Thoracic aorta (tissue), 2 donors: ENCODE results near the gene PROC. TPM values are rescaled to one million over a fixed set of nuclear protein-coding genes. Genes with fewer than 3 reads are reported as not detected.

Experiments used
- ATAC-seq: fragments of 150-250 bp; one replicate; pipeline ENCODE4 v1.8.0; 2017; ENCODE audit warnings: low read depth; ENCODE audit not compliant: insufficient number of reproducible peaks, low FRiP score
- DNase-seq: peaks from one replicate; pipeline ENCODE4 v3.0.0-alpha.2; 2020; ENCODE audit warnings: low spot score
- H3K27ac ChIP-seq, 2 donors: fragments of 200-600 bp; sonication (generic); 1 replicate in 1 of 2; 2 replicates in 1 of 2; pipeline ENCODE4 v1.5.1; 2016; ENCODE audit warnings: mild to moderate bottlenecking in 2 of 2, moderate library complexity in 2 of 2
- H3K27me3 ChIP-seq: fragments of 200-600 bp; sonication (generic); replicated peaks from 2 replicates; pipeline ENCODE4 v1.6.0; 2016; ENCODE audit warnings: mild to moderate bottlenecking; ENCODE audit not compliant: insufficient read depth
- H3K36me3 ChIP-seq: fragments of 200-600 bp; sonication (generic); one replicate; pipeline ENCODE4 v1.5.1; 2016
- H3K4me1 ChIP-seq, 2 donors: fragments of 200-600 bp; sonication (generic); 1 replicate in 1 of 2; 2 replicates in 1 of 2; pipeline versions ENCODE4 v1.5.1 to v1.6.0; 2016; ENCODE audit warnings: low read depth in 2 of 2, mild to moderate bottlenecking in 1 of 2; ENCODE audit not compliant: control insufficient read depth in 1 of 2
- H3K4me3 ChIP-seq: fragments of 200-600 bp; sonication (generic); 2 replicates; pipeline ENCODE4 v1.5.1; 2016; ENCODE audit warnings: mild to moderate bottlenecking
- H3K9me3 ChIP-seq: fragments of 200-600 bp; sonication (generic); 2 replicates; pipeline ENCODE4 v1.5.1; 2016
- total RNA-seq, 2 donors: library from RNA; depleted of rRNA; stranded (reverse); fragments of >200 nt; gene quantifications; one replicate each; pipeline versions ENCODE4 v1.1.0 to v1.2.3, GENCODE V29; 2016
- TF ChIP-seq, protein P1 (sequence below): fragments of 200-600 bp; sonication (generic); IDR thresholded peaks from one replicate; pipeline ENCODE4 v1.5.1; 2019; ENCODE audit warnings: antibody characterized with exemption

The PROC gene
- total RNA-seq, 2 donors from 2014 or later: not detected

DNA sequence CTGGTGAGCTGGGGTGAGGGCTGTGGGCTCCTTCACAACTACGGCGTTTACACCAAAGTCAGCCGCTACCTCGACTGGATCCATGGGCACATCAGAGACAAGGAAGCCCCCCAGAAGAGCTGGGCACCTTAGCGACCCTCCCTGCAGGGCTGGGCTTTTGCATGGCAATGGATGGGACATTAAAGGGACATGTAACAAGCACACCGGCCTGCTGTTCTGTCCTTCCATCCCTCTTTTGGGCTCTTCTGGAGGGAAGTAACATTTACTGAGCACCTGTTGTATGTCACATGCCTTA, 10.5 kb downstream of the PROC start:
- DNase-seq (no peak), ATAC-seq (no peak)
- no peaks in the 10 kb centered on the region for H3K9me3 ChIP-seq
- no peaks in the 10 kb centered on the region for H3K36me3 ChIP-seq
- no peaks in the 10 kb centered on the region for H3K27me3 ChIP-seq
- H3K4me1 ChIP-seq: peaks cover under 1 to 2% of the 10 kb centered on the region in 2 donors
- no peak overlapping the region for H3K4me3 ChIP-seq
- TF ChIP-seq, protein P1, sequence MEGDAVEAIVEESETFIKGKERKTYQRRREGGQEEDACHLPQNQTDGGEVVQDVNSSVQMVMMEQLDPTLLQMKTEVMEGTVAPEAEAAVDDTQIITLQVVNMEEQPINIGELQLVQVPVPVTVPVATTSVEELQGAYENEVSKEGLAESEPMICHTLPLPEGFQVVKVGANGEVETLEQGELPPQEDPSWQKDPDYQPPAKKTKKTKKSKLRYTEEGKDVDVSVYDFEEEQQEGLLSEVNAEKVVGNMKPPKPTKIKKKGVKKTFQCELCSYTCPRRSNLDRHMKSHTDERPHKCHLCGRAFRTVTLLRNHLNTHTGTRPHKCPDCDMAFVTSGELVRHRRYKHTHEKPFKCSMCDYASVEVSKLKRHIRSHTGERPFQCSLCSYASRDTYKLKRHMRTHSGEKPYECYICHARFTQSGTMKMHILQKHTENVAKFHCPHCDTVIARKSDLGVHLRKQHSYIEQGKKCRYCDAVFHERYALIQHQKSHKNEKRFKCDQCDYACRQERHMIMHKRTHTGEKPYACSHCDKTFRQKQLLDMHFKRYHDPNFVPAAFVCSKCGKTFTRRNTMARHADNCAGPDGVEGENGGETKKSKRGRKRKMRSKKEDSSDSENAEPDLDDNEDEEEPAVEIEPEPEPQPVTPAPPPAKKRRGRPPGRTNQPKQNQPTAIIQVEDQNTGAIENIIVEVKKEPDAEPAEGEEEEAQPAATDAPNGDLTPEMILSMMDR: no peak
- H3K27ac ChIP-seq: no peak overlapping the region

DNA sequence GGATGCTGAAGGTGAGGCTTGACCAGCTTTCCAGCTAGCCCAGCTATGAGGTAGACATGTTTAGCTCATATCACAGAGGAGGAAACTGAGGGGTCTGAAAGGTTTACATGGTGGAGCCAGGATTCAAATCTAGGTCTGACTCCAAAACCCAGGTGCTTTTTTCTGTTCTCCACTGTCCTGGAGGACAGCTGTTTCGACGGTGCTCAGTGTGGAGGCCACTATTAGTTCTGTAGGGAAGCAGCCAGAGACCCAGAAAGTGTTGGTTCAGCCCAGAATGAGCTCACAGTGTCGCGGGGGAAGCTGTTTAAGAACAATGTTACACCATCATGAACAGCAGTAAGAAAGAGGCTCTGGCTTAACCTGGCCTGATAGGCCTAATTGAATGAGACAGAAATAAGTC, 11.1 kb downstream of the PROC start:
- no peak for ATAC-seq

DNA sequence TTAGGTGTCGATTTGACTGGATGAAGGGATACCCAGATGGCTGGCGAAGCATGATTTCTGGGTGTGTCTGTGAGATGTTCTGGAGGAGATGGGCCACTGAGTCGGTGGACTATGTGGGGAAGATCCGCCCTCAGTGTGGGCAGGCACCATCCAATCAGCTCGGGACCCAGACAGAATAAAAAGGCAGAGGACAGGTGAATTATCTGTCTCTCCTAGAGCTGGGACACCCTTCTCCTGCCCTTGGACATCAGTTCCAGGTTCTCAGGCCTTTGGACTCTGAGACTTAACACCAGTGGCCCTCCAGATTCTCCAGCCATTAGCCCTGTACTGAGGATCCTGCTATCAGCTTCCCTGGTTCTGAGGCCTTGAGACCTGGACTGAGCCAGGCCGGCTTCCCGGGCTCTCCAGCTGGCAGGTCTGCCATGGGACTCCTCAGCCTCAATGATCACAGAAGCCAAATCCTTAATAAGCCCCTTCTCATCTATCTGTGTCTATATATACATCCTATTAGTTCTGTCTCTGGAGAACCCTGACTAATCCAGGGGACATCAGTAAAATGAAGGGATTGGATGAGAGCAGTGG, 11.7 kb downstream of the PROC start:
- no peak for DNase-seq
- TF ChIP-seq, protein P1: no peak
- H3K27me3 ChIP-seq: no peaks in the 10 kb centered on the region

More for the DNA sequence above, 11.1 kb downstream of the PROC start:
- Histone ChIP-seq H3K9me3 (no peaks in the 10 kb centered on the region), H3K4me3 (no peak overlapping the region), H3K27ac (no peak overlapping the region), H3K36me3 (no peaks in the 10 kb centered on the region), H3K4me1 (no peaks in the 10 kb centered on the region), H3K27me3 (no peaks in the 10 kb centered on the region)
- no peak for DNase-seq
- TF ChIP-seq, protein P1: no peak

DNA sequence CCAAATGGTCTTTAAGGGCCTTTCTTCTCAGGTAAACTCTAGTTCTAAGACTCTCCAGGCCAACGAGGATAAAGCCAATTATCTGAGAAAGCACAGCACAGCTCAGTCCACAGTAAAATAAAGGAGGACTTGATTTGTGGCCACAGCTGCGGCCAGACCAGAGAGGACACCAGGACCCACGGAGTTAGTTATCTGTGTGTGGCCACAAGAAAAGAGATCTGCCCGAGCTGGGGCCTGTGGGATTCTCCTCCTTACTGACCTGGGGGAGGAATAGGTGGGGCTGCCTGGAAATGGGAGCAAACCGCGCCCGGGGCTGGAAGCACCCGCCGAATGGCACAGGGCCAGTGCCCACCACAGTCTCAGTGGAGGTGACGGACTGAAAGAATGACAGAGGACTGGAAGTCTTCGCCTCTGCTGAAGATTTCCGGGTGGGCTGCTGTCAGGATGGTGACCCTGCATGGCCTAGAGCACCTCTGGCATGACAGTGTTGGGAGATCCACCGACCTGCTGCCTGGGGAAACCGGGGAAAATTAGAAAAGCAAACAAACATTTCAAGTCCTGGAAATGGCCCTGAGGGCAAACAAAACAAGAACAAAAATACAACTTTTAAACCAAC, 13.3 kb downstream of the PROC start:
- no peak for ATAC-seq
- Histone ChIP-seq H3K4me3 (no peak overlapping the region), H3K27me3 (no peaks in the 10 kb centered on the region), H3K9me3 (no peaks in the 10 kb centered on the region), H3K36me3 (no peaks in the 10 kb centered on the region), H3K27ac (no peak overlapping the region), H3K4me1 (no peaks in the 10 kb centered on the region)
- TF ChIP-seq, protein P1: no peak
- no peak for DNase-seq

More for the DNA sequence above, 11.7 kb downstream of the PROC start:
- no peaks in the 10 kb centered on the region for H3K4me1 ChIP-seq
- H3K9me3 ChIP-seq: no peaks in the 10 kb centered on the region
- H3K36me3 ChIP-seq: no peaks in the 10 kb centered on the region
- H3K4me3 ChIP-seq: no peak overlapping the region
- no peak for ATAC-seq
- no peak overlapping the region for H3K27ac ChIP-seq

DNA sequence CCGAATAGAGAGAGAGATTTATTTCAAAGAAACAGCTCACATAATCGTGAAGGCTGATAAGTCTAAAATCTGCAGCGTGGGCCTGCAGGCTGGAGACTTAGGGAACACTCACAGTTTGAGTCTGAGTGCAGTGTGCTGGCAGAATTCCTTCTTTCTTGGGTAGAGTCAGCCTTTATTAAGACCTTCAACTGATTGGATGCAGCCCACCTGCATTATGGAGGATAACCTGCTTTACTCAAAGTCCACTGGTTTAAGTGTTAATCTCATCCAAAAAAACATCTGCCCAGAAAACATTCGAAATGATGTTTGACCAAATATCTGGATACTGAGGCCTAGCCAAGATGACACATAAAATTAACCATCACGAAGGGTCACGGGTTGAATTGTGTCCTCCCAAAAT, 16.3 kb downstream of the PROC start:
- Histone ChIP-seq H3K36me3 (no peaks in the 10 kb centered on the region), H3K27me3 (no peaks in the 10 kb centered on the region), H3K4me3 (no peak overlapping the region), H3K27ac (no peak overlapping the region), H3K4me1 (no peaks in the 10 kb centered on the region), H3K9me3 (no peaks in the 10 kb centered on the region)
- DNase-seq (no peak), ATAC-seq (no peak)
- TF ChIP-seq, protein P1: no peak
